NB4 (cell line): ENCODE results near the gene CCNB3.

Source experiments
- MYC ChIP-seq: IDR thresholded peaks from 2 replicates; pipeline ENCODE4 v1.6.1; 2011; ENCODE audit warnings: low read depth, low read length
- POLR2A ChIP-seq: IDR thresholded peaks from 2 replicates; pipeline ENCODE4 v1.6.1; 2011; ENCODE audit warnings: mild to moderate bottlenecking; ENCODE audit not compliant: insufficient read length; ENCODE audit errors: extremely low read depth
- TF ChIP-seq, protein P1 (sequence below): IDR thresholded peaks from one replicate; pipeline ENCODE4 v1.5.1; 2012; ENCODE audit warnings: low read depth, low read length

DNA sequence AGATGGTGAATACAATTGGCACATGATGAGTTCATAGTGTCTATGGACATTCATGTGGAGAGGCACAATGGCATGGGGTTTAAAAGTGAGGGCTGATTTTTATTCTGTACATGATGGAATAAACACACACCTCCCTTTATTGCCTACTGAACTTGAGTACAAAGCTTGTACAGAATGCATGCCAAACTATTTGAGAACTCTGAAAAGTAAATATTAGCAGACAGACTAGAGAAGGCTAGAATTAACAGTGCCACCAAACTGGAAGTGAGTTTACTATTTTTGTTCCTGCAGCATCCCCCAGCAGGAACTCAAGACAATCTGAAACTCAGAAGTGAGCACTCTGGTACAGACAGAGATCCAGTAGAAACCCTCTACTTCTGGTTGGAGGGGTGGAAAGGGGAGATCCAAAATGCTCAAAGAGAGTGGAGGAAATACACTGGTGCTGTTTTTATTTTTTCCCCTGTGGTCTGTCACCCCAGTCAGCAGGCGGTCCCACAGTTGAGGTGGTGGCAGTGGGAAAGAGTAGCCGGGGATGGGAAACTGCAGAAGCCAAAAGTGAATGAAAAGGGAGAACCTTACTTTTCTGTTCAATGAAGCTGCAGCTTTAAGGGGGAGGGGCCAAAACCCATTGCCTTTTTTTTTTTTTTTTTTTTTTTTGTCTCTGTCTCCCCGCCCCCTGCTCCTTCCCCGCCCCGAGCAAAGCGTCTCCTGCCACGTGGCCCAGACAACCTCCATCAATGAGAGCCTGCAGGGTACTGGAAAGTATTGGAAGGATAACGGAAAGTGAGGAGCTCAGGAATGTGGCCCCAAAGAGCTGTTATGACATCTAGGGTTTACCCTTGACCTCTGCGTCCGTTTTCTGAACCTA is 24.3 kb upstream of the CCNB3 start:
- TF ChIP-seq POLR2A (no peak), MYC (no peak)
- TF ChIP-seq, protein P1, sequence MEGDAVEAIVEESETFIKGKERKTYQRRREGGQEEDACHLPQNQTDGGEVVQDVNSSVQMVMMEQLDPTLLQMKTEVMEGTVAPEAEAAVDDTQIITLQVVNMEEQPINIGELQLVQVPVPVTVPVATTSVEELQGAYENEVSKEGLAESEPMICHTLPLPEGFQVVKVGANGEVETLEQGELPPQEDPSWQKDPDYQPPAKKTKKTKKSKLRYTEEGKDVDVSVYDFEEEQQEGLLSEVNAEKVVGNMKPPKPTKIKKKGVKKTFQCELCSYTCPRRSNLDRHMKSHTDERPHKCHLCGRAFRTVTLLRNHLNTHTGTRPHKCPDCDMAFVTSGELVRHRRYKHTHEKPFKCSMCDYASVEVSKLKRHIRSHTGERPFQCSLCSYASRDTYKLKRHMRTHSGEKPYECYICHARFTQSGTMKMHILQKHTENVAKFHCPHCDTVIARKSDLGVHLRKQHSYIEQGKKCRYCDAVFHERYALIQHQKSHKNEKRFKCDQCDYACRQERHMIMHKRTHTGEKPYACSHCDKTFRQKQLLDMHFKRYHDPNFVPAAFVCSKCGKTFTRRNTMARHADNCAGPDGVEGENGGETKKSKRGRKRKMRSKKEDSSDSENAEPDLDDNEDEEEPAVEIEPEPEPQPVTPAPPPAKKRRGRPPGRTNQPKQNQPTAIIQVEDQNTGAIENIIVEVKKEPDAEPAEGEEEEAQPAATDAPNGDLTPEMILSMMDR = no peak
